GM12878 (cell line): ENCODE measurements around the gene PHPT1. TPM values are rescaled to one million over a fixed set of nuclear protein-coding genes. Genes with fewer than 3 reads are reported as not detected.
"Not testable (repeated sequence)": the region's sequence is repeated elsewhere in the genome, so short reads cannot be mapped to it uniquely, and the experiment has no call there.

ENCODE experiments used
- ATAC-seq: fragments of 200-7000 bp; cut with Tn5 transposase; 3 replicates; pipeline ENCODE4 v1.9.1; 2020; ENCODE audit warnings: mild to moderate bottlenecking, moderate library complexity
- BruUV-seq: library from RNA; stranded (reverse); fragments of 400-500 nt; replicated peaks from 2 replicates; lab custom pipeline; 2021; lab: Mats Ljungman, UMichigan
- CTCF ChIA-PET: fragments of 300-600 bp; sonication (Branson Sonifier 250); formaldehyde crosslinking; extraction: SDS; loops from one replicate; lab custom pipeline; 2021; ENCODE audit warnings: inconsistent platforms; lab: Yijun Ruan, JAX
- POLR2A ChIA-PET: fragments of 350-600 bp; formaldehyde crosslinking; extraction: SDS; loops from one replicate; lab custom pipeline; 2021; ENCODE audit warnings: inconsistent platforms; lab: Charles Lee
- RAD21 ChIA-PET: fragments of 300-600 bp; sonication (Branson Sonifier 250); formaldehyde crosslinking; loops from one replicate; lab custom pipeline; 2023; ENCODE audit warnings: antibody characterized with exemption; ENCODE audit not compliant: unreplicated experiment; lab: Charles Lee
- SMC1A ChIA-PET: fragments of 300-600 bp; sonication (Branson Sonifier 250); formaldehyde crosslinking; loops from one replicate; lab custom pipeline; 2023; ENCODE audit not compliant: unreplicated experiment, uncharacterized antibody; lab: Charles Lee
- DNase-seq: peaks from one replicate; pipeline ENCODE4 v3.0.0-alpha.2; 2011; ENCODE audit warnings: low read depth, low spot score
- FAIRE-seq: peaks from 3 replicates; lab custom pipeline; 2011; peaks lifted over from hg19 to GRCh38; lab: Jason Lieb, UNC
- H2AFZ ChIP-seq: 2 replicates; pipeline ENCODE4 v1.6.0; 2011; ENCODE audit warnings: low read depth, low read length, control low read depth; ENCODE audit not compliant: control insufficient read depth
- H3K27ac ChIP-seq: 2 replicates; pipeline ENCODE4 v1.5.1; 2011; ENCODE audit warnings: control low read depth; ENCODE audit not compliant: control insufficient read depth, insufficient read depth
- H3K27me3 ChIP-seq, 2 experiments: replicated peaks in 1 of 2; 2 replicates each; pipeline versions ENCODE4 v1.6.0 to v1.6.1; 2011; ENCODE audit warnings: low read length in 1 of 2; ENCODE audit not compliant: control insufficient read depth in 2 of 2, insufficient read depth in 2 of 2
- H3K36me3 ChIP-seq, 2 experiments: 2 replicates each; pipeline ENCODE4 v1.5.1; 2011; ENCODE audit warnings: low read length in 1 of 2; ENCODE audit not compliant: control insufficient read depth in 2 of 2, insufficient read depth in 2 of 2
- H3K4me1 ChIP-seq: 2 replicates; pipeline ENCODE4 v1.6.1; 2011; ENCODE audit warnings: mild to moderate bottlenecking, low read length, moderate library complexity, mixed read lengths; ENCODE audit not compliant: control insufficient read depth, insufficient read depth
- H3K4me2 ChIP-seq: 2 replicates; pipeline ENCODE4 v1.6.0; 2011; ENCODE audit warnings: control low read depth; ENCODE audit not compliant: control insufficient read depth, insufficient read depth
- H3K4me3 ChIP-seq: fragments of 200-600 bp; sonication (generic); 2 replicates; pipeline ENCODE4 v1.5.1; 2016
- H3K79me2 ChIP-seq: 2 replicates; pipeline ENCODE4 v1.6.0; 2011; ENCODE audit warnings: low read length; ENCODE audit not compliant: control insufficient read depth, insufficient read depth
- H3K9ac ChIP-seq: 2 replicates; pipeline ENCODE4 v1.8.0; 2011; ENCODE audit warnings: low read length, control low read depth, mixed read lengths; ENCODE audit not compliant: control insufficient read depth, insufficient read depth
- H3K9me3 ChIP-seq: replicated peaks from 3 replicates; pipeline ENCODE4 v1.5.1; 2011; ENCODE audit warnings: mild to moderate bottlenecking, low read length; ENCODE audit not compliant: control insufficient read depth, insufficient read depth
- H4K20me1 ChIP-seq: 2 replicates; pipeline ENCODE4 v1.6.0; 2011; ENCODE audit not compliant: control insufficient read depth, insufficient read depth
- MLLT1 ChIP-seq: fragments of 450-650 bp; IDR thresholded peaks from 2 replicates; pipeline ENCODE4 v1.6.1; 2016; ENCODE audit warnings: mild to moderate bottlenecking
- NBN ChIP-seq: fragments of 450-650 bp; IDR thresholded peaks from 2 replicates; pipeline ENCODE4 v1.6.1; 2016
- WGBS: methylation state at CpG from one replicate; pipeline ENCODE4 v1.1.6; 2016; ENCODE audit warnings: low lambda C conversion rate; ENCODE audit not compliant: insufficient replicate concordance, insufficient coverage; ENCODE audit errors: missing lambda C conversion rate; 5-methylcytosine and 5-hydroxymethylcytosine counted together
- in situ Hi-C: fragments of 300-500 bp; cut with MboI; formaldehyde crosslinking; loops from 9 replicates; pipeline ENCODE4 v1.14.3; 2018; ENCODE audit warnings: mixed read lengths
- intact Hi-C: fragments of 100-400 bp; cut with micrococcal nuclease; formaldehyde crosslinking; loops from one replicate; pipeline ENCODE4 v1.14.2; 2022; ENCODE audit not compliant: unreplicated experiment
- polyA plus RNA-seq, 11 experiments: library from polyadenylated mRNA; depleted of rRNA in 4 of 11; unstranded in 6 of 11; stranded (reverse) in 5 of 11; fragments of >200 nt; fragmentation: Nextera tagmentation in 4 of 11; fragmentation: Illumina TruSeq in 1 of 11; extraction: Ambion mirVana in 4 of 11; extraction: Trizol in 1 of 11; gene quantifications; 1 replicate in 1 of 11; 2 replicates in 10 of 11; pipeline versions ENCODE4 v1.2.1 to v1.2.3, GENCODE V29; 2011 to 2016; ENCODE audit warnings: inconsistent platforms in 2 of 11, missing spikeins in 2 of 11, low read depth in 1 of 11
- total RNA-seq, 4 experiments: library from RNA; depleted of rRNA in 3 of 4; stranded (reverse); fragments of >200 nt in 3 of 4; fragmentation: Illumina TruSeq in 1 of 4; extraction: Trizol in 1 of 4; gene quantifications; 2 replicates each; pipeline versions ENCODE4 v1.2.1 to v1.2.3, GENCODE V29; 2013 to 2021

The PHPT1 gene
- total and polyA plus RNA-seq, 10 of the 15 experiments (the other 5 are each of a cell fraction or from before 2014, with no cell fraction given), result 56.2 to 323 (median 140) TPM

DNA sequence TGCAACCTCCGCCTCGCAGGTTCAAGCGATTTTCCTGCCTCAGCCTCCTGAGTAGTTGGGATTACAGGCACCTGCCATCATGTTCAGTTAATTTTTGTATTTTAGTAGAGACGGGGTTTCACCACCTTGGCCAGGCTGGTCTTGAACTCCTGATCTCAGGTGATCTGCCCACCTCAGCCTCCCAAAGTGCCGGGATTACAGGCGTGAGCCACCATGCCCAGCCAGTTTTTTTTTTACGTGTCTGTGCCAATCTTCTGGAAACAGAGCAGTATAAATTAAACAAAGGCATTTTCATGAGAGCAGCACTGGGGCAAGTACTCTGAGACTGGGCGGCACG is 33.7 kb downstream of the PHPT1 start:
- in situ Hi-C loops, result not testable (repeated sequence)
- H3K4me3 ChIP-seq, result peak overlapping the region; percentile 64; the same call in 1 of the 2 replicates
- POLR2A ChIA-PET, result interaction anchor here (0.7 to 4.6 kb wide), 4 partner anchors 19 to 267 kb away, joined by 3 to 41 read pairs (median 6); no protein-coding TSS in a partner anchor

DNA sequence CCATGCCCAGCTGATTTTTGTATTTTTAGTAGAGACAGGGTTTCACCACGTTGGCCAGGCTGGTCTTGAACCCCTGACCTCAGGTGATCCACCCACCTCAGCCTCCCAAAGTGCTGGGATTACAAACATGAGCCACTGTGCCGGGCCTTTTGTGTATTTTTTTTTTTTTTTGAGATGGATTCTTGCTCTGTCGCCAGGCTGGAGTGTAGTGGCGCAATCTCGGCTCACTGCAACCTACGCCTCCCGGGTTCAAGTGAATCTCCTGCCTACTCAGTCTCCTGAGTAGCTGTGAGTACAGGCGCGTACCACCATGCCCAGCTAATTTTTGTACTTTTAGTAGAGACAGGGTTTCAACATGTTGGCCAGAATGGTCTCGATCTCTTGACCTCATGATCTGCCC is 34.5 kb downstream of the PHPT1 start:
- in situ Hi-C loops, result not testable (repeated sequence)
- peaks cover 40% of the 10 kb centered on the region for H3K4me1 ChIP-seq

More for the DNA sequence above, 33.7 kb downstream of the PHPT1 start:
- not testable (repeated sequence) for H3K27me3 ChIP-seq, H3K36me3 ChIP-seq, H3K9me3 ChIP-seq, ATAC-seq, BruUV-seq, DNase-seq, FAIRE-seq, H2AFZ ChIP-seq, H4K20me1 ChIP-seq
- 50% methylated on average over 9 of the region's 9 CpGs for WGBS
- ChIA-PET CTCF (interaction anchor here (1.5 to 6.9 kb wide), 5 partner anchors 16 to 153 kb away, joined by 4 to 46 read pairs (median 16); partner anchors contain the start of gene AJM1), RAD21 (interaction anchor here (0.8 to 1.8 kb wide), 4 partner anchors 19 to 149 kb away, joined by 4 to 23 read pairs (median 4); partner anchors contain the start of gene FUT7), SMC1A (interaction anchor here (0.6 to 8.0 kb wide), 3 partner anchors 13 to 40 kb away, joined by 3 to 70 read pairs (median 7); partner anchors contain the start of gene AJM1)
- peak; percentile 3; the same call in 1 of the 2 replicates for TF ChIP-seq NBN
- TF ChIP-seq MLLT1, result peak; percentile 65
- intact Hi-C loops, result loop anchor here (5.0 to 10.0 kb wide), 2 partner anchors 36 to 78 kb away; partner anchors contain the start of genes PHPT1 and RABL6
- Histone ChIP-seq H3K27ac (peak overlapping the region; percentile 85), H3K4me2 (peak overlapping the region; percentile 90), H3K79me2 (peaks cover 24% of the 10 kb centered on the region), H3K4me1 (peaks cover 40% of the 10 kb centered on the region), H3K9ac (peak overlapping the region; percentile 10)

More for the DNA sequence above, 34.5 kb downstream of the PHPT1 start:
- H3K27me3 ChIP-seq, RAD21 ChIA-PET, FAIRE-seq, H3K9me3 ChIP-seq, H3K27ac ChIP-seq, H3K4me3 ChIP-seq, H3K9ac ChIP-seq, ATAC-seq, H3K36me3 ChIP-seq, H4K20me1 ChIP-seq, BruUV-seq, H3K4me2 ChIP-seq, DNase-seq, H2AFZ ChIP-seq: not testable (repeated sequence)
- ChIA-PET CTCF (interaction anchor here (3.2 to 6.9 kb wide), 2 partner anchors 15 to 41 kb away, joined by 15 to 46 read pairs; partner anchors contain the start of gene AJM1), POLR2A (interaction anchor here (0.7 to 4.6 kb wide), 3 partner anchors 14 to 78 kb away, joined by 3 to 41 read pairs (median 4); no protein-coding TSS in a partner anchor), SMC1A (interaction anchor here (8.0 kb wide), 1 partner anchor 17 kb away, joined by 70 read pairs; no protein-coding TSS in a partner anchor)
- WGBS, result 83% methylated on average over 10 of the region's 10 CpGs
- peaks cover 32% of the 10 kb centered on the region for H3K79me2 ChIP-seq
- intact Hi-C loops, result loop anchor here (5.0 to 10.0 kb wide), 2 partner anchors 36 to 79 kb away; partner anchors contain the start of genes PHPT1 and RABL6
